ENCODE data around the gene NACC2. TPM values are rescaled to one million over a fixed set of nuclear protein-coding genes. Genes with fewer than 3 reads are reported as not detected.
"Not testable (repeated sequence)": the region's sequence is repeated elsewhere in the genome, so short reads cannot be mapped to it uniquely, and the experiment has no call there.

The NACC2 gene
- total RNA-seq, 4 donors from 2014 or later = 45.6 to 55.7 (median 49.8) TPM

DNA sequence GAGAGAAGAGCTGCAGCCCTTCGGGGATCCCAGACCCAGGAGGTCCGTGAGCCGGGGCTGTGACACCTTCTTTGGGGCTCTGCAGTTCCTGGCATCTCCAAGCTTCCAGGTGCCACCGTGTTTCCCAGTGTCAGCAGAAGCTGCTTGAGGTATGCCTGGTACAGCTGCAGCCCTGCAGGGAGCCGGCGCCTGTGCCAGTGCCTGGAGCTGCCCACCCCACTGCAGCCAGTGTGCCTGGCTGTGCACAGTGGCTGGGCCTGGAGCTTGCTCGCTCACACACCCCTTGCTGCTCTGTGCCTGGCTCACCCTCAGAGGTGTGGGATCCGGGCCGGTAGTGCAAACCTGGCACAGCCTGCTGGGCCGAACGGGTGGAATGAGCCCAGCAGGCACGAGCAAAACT lies 65.5 kb downstream of the NACC2 start:
- Histone ChIP-seq H3K27me3 (no peaks in the 10 kb centered on the region), H3K27ac (no peak overlapping the region), H3K9me3 (no peaks in the 10 kb centered on the region), H3K36me3 (peaks cover 0 to 24% (median 0%) of the 10 kb centered on the region in 3 donors), H3K4me3 (no peak overlapping the region), H3K4me1 (peaks cover 3 to 38% (median 22%) of the 10 kb centered on the region in 4 donors)
- no peak for DNase-seq (ENCODE audit: low spot score in 2 of 2)
- WGBS, 2 donors = 99 to 100% methylated on average over 7 to 9 of the region's 12 CpGs
- TF ChIP-seq EP300 (IDR thresholded peaks at IDR 0.05) = no peak
- TF ChIP-seq, protein P1, sequence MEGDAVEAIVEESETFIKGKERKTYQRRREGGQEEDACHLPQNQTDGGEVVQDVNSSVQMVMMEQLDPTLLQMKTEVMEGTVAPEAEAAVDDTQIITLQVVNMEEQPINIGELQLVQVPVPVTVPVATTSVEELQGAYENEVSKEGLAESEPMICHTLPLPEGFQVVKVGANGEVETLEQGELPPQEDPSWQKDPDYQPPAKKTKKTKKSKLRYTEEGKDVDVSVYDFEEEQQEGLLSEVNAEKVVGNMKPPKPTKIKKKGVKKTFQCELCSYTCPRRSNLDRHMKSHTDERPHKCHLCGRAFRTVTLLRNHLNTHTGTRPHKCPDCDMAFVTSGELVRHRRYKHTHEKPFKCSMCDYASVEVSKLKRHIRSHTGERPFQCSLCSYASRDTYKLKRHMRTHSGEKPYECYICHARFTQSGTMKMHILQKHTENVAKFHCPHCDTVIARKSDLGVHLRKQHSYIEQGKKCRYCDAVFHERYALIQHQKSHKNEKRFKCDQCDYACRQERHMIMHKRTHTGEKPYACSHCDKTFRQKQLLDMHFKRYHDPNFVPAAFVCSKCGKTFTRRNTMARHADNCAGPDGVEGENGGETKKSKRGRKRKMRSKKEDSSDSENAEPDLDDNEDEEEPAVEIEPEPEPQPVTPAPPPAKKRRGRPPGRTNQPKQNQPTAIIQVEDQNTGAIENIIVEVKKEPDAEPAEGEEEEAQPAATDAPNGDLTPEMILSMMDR (IDR thresholded peaks at IDR 0.05) = no peak
- TF ChIP-seq POLR2A (IDR thresholded peaks at IDR 0.05) = no peak

DNA sequence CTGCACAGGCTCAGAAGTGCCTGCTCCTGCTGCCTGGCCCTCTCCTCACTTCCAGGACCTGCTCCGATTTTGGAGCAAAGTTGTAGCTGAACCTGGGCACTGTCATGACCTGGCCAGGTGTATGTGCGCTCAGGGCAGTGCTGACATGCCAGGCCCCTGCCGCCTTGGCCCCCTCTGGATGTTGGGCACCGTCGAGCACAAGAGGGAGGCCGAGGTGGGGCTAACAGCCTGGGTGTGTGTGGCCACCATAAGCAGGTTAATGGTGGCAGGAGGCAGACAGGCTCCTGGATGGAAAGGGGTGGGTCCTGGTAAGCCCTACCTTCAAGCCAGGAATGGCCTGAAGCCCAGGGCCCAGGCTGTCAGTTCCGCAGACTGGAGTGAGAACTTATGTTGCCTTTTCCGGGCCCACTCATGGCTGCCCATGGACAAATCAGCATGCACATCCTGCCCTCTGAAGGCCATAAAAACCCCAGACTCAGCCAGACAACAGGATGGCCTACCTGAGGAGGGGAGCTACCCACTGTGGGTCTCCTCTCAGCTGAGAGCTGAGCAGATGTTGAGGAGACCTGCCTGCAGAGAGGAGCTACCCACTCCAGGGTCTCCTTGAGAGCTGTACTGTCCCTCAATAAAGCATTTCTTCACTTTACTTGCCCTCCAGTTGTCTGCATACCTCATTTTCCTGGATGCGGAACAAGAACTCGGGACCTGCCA lies 66.2 kb downstream of the NACC2 start:
- TF ChIP-seq, protein P1 (IDR thresholded peaks at IDR 0.05) = no peak
- no peak for TF ChIP-seq POLR2A (IDR thresholded peaks at IDR 0.05)
- no peak for TF ChIP-seq EP300 (IDR thresholded peaks at IDR 0.05)
- Histone ChIP-seq H3K27me3 (no peaks in the 10 kb centered on the region), H3K27ac (no peak overlapping the region), H3K4me3 (no peak overlapping the region), H3K9me3 (no peaks in the 10 kb centered on the region), H3K36me3 (peaks cover 0 to 24% (median 0%) of the 10 kb centered on the region in 3 donors), H3K4me1 (peaks cover 3 to 44% (median 24%) of the 10 kb centered on the region in 4 donors)
- 85 to 98% methylated on average over 10 of the region's 10 CpGs for WGBS, 2 donors
- no peak for DNase-seq (ENCODE audit: low spot score in 2 of 2)

DNA sequence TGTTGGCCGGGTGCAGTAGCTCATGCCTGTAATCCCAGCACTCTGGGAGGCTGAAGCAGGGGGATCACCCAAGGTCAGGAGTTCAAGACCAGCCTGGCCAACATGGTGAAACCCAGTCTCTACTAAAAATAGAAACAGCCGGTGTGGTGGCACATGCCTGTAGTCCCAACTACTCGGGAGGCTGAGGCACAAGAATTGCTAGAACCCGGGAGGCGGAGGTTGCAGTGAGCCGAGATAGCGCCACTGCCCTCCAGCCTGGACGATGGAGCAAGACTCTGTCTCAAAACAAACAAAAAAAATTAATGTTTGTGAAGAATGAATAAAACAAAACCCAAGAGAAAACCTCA lies 68.2 kb downstream of the NACC2 start:
- not testable (repeated sequence) for DNase-seq (ENCODE audit: low spot score in 2 of 2); H3K4me3 ChIP-seq; H3K27ac ChIP-seq; H3K9me3 ChIP-seq; H3K27me3 ChIP-seq
- WGBS, 2 donors = 80 to 81% methylated on average over 8 of the region's 8 CpGs
- H3K36me3 ChIP-seq = peaks cover 0 to 15% (median 0%) of the 10 kb centered on the region in 3 donors
- peaks cover 3 to 43% (median 16%) of the 10 kb centered on the region in 4 donors for H3K4me1 ChIP-seq

DNA sequence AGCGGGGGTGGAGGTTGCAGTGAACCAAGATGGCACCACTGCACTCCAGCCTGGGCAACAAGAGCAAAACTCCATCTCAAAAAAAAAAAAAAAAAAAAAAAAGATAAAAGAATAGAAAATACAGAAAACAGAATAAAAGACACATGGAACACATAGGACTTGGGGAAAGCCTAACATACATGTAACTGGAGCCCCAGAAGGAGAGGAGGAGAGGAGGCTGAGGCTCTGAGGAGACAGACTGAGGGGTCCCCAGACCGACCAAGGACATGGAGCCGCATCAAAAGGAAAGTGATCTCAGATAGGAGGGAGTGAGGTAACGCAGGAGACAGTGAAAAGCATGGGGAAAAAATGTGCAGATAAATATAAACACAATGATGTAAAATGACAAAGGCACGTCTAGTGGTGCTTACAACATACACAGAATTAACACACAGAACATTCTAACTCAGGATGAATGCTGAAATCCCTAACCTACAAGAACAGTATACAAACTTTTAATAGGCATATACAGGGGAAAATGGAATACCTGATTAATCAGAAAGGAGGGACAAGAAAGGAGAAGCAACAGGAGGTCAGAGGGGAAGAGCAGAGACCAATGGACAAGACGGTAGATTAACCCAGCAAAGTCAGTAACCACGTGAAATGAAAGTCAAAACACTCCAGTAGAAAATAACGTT lies 68.7 kb downstream of the NACC2 start:
- DNase-seq (ENCODE audit: low spot score in 2 of 2) = no peak
- peaks cover 0 to 15% (median 0%) of the 10 kb centered on the region in 3 donors for H3K36me3 ChIP-seq
- 81 to 82% methylated on average over 8 of the region's 8 CpGs for WGBS, 2 donors
- H3K9me3 ChIP-seq = no peaks in the 10 kb centered on the region
- no peak overlapping the region for H3K27ac ChIP-seq
- no peak overlapping the region for H3K4me3 ChIP-seq
- H3K4me1 ChIP-seq = peaks cover 3 to 40% (median 13%) of the 10 kb centered on the region in 4 donors
- no peaks in the 10 kb centered on the region for H3K27me3 ChIP-seq
- TF ChIP-seq POLR2A (IDR thresholded peaks at IDR 0.05) (no peak), EP300 (IDR thresholded peaks at IDR 0.05) (no peak)
- TF ChIP-seq, protein P1 (IDR thresholded peaks at IDR 0.05) = no peak

DNA sequence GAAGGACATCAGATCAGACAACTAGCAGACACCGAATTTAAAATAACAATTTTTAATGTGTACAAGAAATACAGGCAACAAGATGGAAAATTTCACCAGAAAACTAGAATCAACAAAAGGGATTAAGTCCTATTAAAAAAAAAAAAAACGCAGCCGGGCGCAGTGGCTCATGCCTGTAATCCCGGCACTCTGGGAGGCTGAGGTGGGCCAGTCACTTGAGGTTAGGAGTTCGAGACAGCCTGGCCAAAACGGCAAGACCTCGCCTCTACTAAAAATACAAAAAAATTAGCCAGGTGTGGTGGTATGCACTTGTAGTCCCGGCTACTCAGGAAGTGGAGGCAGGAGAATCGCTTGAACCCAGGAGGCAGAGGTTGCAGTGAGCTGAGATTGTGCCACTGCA lies 69.6 kb downstream of the NACC2 start:
- Histone ChIP-seq H3K27me3 (no peaks in the 10 kb centered on the region), H3K4me1 (peaks cover 3 to 47% (median 13%) of the 10 kb centered on the region in 4 donors), H3K9me3 (no peaks in the 10 kb centered on the region), H3K36me3 (peaks cover 0 to 15% (median 0%) of the 10 kb centered on the region in 3 donors), H3K27ac (peak overlapping the region in 2 of 4 donors; percentile 61 to 74), H3K4me3 (no peak overlapping the region)
- TF ChIP-seq, protein P1 (IDR thresholded peaks at IDR 0.05) = no peak
- no peak for TF ChIP-seq POLR2A (IDR thresholded peaks at IDR 0.05)
- TF ChIP-seq EP300 (IDR thresholded peaks at IDR 0.05) = no peak
- WGBS, 2 donors = 78 to 87% methylated on average over 10 of the region's 10 CpGs
- no peak for DNase-seq (ENCODE audit: low spot score in 2 of 2)
